SK-N-SH (cell line): ENCODE results near the gene SLC47A2. TPM values are rescaled to one million over a fixed set of nuclear protein-coding genes. Genes with fewer than 3 reads are reported as not detected.

Experiments
- CTCF ChIA-PET: fragments of 300-600, 350-600 bp; formaldehyde crosslinking; extraction: SDS; loops from one replicate; lab custom pipeline; 2021; lab: Yijun Ruan, JAX
- POLR2A ChIA-PET: fragments of 350-600 bp; sonication (Branson Sonifier 250); formaldehyde crosslinking; extraction: SDS; loops from one replicate; lab custom pipeline; 2020; ENCODE audit warnings: antibody characterized with exemption, inconsistent platforms; lab: Yijun Ruan, JAX
- DNase-seq: peaks from one replicate; pipeline ENCODE4 v3.0.0; 2012
- H2AFZ ChIP-seq: fragments of 200-600 bp; sonication (generic); 2 replicates; pipeline ENCODE4 v1.8.1; 2016; ENCODE audit warnings: antibody characterized with exemption, mild to moderate bottlenecking, low read depth
- H3F3A ChIP-seq: fragments of 200-600 bp; sonication (generic); replicated peaks from 2 replicates; pipeline ENCODE3; 2016; ENCODE audit warnings: antibody characterized with exemption, mild to moderate bottlenecking; ENCODE audit not compliant: insufficient read depth
- H3K27ac ChIP-seq, 2 experiments: fragments of 200-500 bp in 1 of 2; fragments of 200-600 bp in 1 of 2; sonication (Bioruptor generic) in 1 of 2; sonication (generic), shearing (Covaris generic) in 1 of 2; 2 replicates each; pipeline versions ENCODE4 v1.5.1 to v1.6.1; 2014 to 2016; ENCODE audit warnings: low read depth in 2 of 2, inconsistent platforms in 1 of 2, low read length in 1 of 2, mild to moderate bottlenecking in 1 of 2, mixed read lengths in 1 of 2
- H3K27me3 ChIP-seq: fragments of 200-600 bp; sonication (generic), shearing (Covaris generic); 2 replicates; pipeline ENCODE4 v1.6.1; 2016; ENCODE audit warnings: mixed run types; ENCODE audit not compliant: insufficient read depth
- H3K36me3 ChIP-seq, 2 experiments: fragments of 200-500 bp in 1 of 2; fragments of 200-600 bp in 1 of 2; sonication (Bioruptor generic) in 1 of 2; sonication (generic) in 1 of 2; replicated peaks in 1 of 2; 2 replicates each; pipeline versions ENCODE3 to v1.5.1; 2014 to 2016; ENCODE audit warnings: low read length in 1 of 2, mild to moderate bottlenecking in 1 of 2; ENCODE audit not compliant: insufficient read depth in 2 of 2, control insufficient read depth in 1 of 2
- H3K4me1 ChIP-seq, 2 experiments: fragments of 200-500 bp in 1 of 2; fragments of 200-600 bp in 1 of 2; sonication (Bioruptor generic) in 1 of 2; sonication (generic), shearing (Covaris generic) in 1 of 2; 2 replicates each; pipeline versions ENCODE4 v1.5.1 to v1.6.1; 2014 to 2016; ENCODE audit warnings: low read depth in 1 of 2, low read length in 1 of 2, mixed run types in 1 of 2; ENCODE audit not compliant: insufficient read depth in 2 of 2, control insufficient read depth in 1 of 2
- H3K4me2 ChIP-seq: fragments of 200-600 bp; sonication (generic), shearing (Covaris generic); 2 replicates; pipeline ENCODE4 v1.6.1; 2017; ENCODE audit warnings: mixed run types
- H3K4me3 ChIP-seq, 2 experiments: fragments of 200-500 bp in 1 of 2; fragments of 200-600 bp in 1 of 2; sonication (Bioruptor generic) in 1 of 2; sonication (generic), shearing (Covaris generic) in 1 of 2; 2 replicates each; pipeline versions ENCODE4 v1.5.1 to v1.8.1; 2014 to 2016; ENCODE audit warnings: low read depth in 2 of 2, inconsistent platforms in 1 of 2, low read length in 1 of 2, mild to moderate bottlenecking in 1 of 2, mixed read lengths in 1 of 2, moderate library complexity in 1 of 2
- H3K79me2 ChIP-seq: fragments of 200-600 bp; sonication (generic); 2 replicates; pipeline ENCODE4 v1.8.1; 2017; ENCODE audit warnings: mild to moderate bottlenecking; ENCODE audit not compliant: insufficient read depth
- H3K9ac ChIP-seq: fragments of 200-600 bp; sonication (generic); 2 replicates; pipeline ENCODE4 v1.6.1; 2017; ENCODE audit warnings: mixed run types
- H3K9me2 ChIP-seq: fragments of 200-600 bp; sonication (generic); 2 replicates; pipeline ENCODE4 v1.6.1; 2017; ENCODE audit warnings: mixed run types
- H3K9me3 ChIP-seq: fragments of 200-600 bp; sonication (generic); 2 replicates; pipeline ENCODE4 v1.6.1; 2017; ENCODE audit warnings: mixed run types, mild to moderate bottlenecking, moderate library complexity
- H4K20me1 ChIP-seq: fragments of 200-600 bp; sonication (generic); 2 replicates; pipeline ENCODE4 v1.6.1; 2017; ENCODE audit warnings: mild to moderate bottlenecking, mixed run types; ENCODE audit not compliant: insufficient read depth
- CHD2 ChIP-seq: fragments of 150-350 bp; IDR thresholded peaks from 2 replicates; pipeline ENCODE4 v1.6.1; 2018; ENCODE audit warnings: low read length; ENCODE audit not compliant: partially characterized antibody
- CTCF ChIP-seq: fragments of 200-600 bp; sonication (generic); IDR thresholded peaks from 2 replicates; pipeline ENCODE4 v1.6.1; 2017; ENCODE audit warnings: antibody characterized with exemption, mild to moderate bottlenecking, moderate library complexity
- EZH2phosphoT487 ChIP-seq: fragments of 200-600 bp; sonication (generic); IDR thresholded peaks from 2 replicates; pipeline ENCODE4 v1.6.1; 2017; ENCODE audit warnings: low read depth, mixed run types, mild to moderate bottlenecking, antibody characterized with exemption, moderate library complexity, borderline replicate concordance
- FOSL2 ChIP-seq: IDR thresholded peaks from 2 replicates; pipeline ENCODE4 v1.4.0; 2012; ENCODE audit warnings: low read depth, mild to moderate bottlenecking, moderate library complexity, borderline replicate concordance
- FOXJ3 ChIP-seq: sonication (generic); formaldehyde crosslinking; IDR thresholded peaks from 2 replicates; pipeline ENCODE4 v1.5.1; 2020; ENCODE audit warnings: mild to moderate bottlenecking, missing genetic modification reagents
- JUND ChIP-seq: IDR thresholded peaks from 2 replicates; pipeline ENCODE4 v1.4.0; 2012
- MEF2A ChIP-seq: IDR thresholded peaks from 2 replicates; pipeline ENCODE4 v1.4.0; 2012; ENCODE audit warnings: low read depth, borderline replicate concordance
- NRF1 ChIP-seq: IDR thresholded peaks from 2 replicates; pipeline ENCODE4 v1.6.1; 2012; ENCODE audit warnings: low read depth, mild to moderate bottlenecking, low read length
- PBX3 ChIP-seq: IDR thresholded peaks from 2 replicates; pipeline ENCODE4; 2012
- POLR2AphosphoS5 ChIP-seq: IDR thresholded peaks from 2 replicates; pipeline ENCODE4 v1.6.1; 2012; ENCODE audit warnings: low read depth, low read length
- RAD21 ChIP-seq: IDR thresholded peaks from 2 replicates; pipeline ENCODE4 v1.6.1; 2012; ENCODE audit warnings: mild to moderate bottlenecking, low read length
- RCOR1 ChIP-seq: fragments of 150-350 bp; IDR thresholded peaks from 2 replicates; pipeline ENCODE4 v1.6.1; 2017; ENCODE audit warnings: antibody characterized with exemption, low read length
- RFX5 ChIP-seq: IDR thresholded peaks from 2 replicates; pipeline ENCODE4 v1.6.1; 2012; ENCODE audit warnings: mild to moderate bottlenecking, improper control_type of control experiment, low read length
- RXRA ChIP-seq: IDR thresholded peaks from 2 replicates; pipeline ENCODE4 v1.4.0; 2012; ENCODE audit warnings: low read depth, mild to moderate bottlenecking, borderline replicate concordance
- SMC3 ChIP-seq: IDR thresholded peaks from 2 replicates; pipeline ENCODE4 v1.6.1; 2012; ENCODE audit warnings: low read depth, low read length, improper control_type of control experiment
- TCF12 ChIP-seq: IDR thresholded peaks from 2 replicates; pipeline ENCODE4 v1.4.0; 2012
- WGBS: methylation state at CpG from one replicate; pipeline ENCODE4 v1.1.6; 2017; ENCODE audit warnings: low lambda C conversion rate; 5-methylcytosine and 5-hydroxymethylcytosine counted together
- polyA plus RNA-seq, 3 experiments: library from polyadenylated mRNA; depleted of rRNA; stranded (reverse); fragments of >200 nt; gene quantifications; 2 replicates each; pipeline ENCODE4 v1.2.3, GENCODE V29; 2012
- TF ChIP-seq, protein P1 (sequence below): IDR thresholded peaks from 2 replicates; pipeline ENCODE4 v1.6.1; 2012; ENCODE audit warnings: mild to moderate bottlenecking, low read depth, low read length, moderate library complexity
- TF ChIP-seq, protein P2 (sequence below): IDR thresholded peaks from 2 replicates; pipeline ENCODE4 v1.4.0; 2012; ENCODE audit warnings: low read depth, borderline replicate concordance

The SLC47A2 gene
- polyA plus RNA-seq, 1 of the 3 experiments (the other 2 are of a cell fraction) = not detected

DNA sequence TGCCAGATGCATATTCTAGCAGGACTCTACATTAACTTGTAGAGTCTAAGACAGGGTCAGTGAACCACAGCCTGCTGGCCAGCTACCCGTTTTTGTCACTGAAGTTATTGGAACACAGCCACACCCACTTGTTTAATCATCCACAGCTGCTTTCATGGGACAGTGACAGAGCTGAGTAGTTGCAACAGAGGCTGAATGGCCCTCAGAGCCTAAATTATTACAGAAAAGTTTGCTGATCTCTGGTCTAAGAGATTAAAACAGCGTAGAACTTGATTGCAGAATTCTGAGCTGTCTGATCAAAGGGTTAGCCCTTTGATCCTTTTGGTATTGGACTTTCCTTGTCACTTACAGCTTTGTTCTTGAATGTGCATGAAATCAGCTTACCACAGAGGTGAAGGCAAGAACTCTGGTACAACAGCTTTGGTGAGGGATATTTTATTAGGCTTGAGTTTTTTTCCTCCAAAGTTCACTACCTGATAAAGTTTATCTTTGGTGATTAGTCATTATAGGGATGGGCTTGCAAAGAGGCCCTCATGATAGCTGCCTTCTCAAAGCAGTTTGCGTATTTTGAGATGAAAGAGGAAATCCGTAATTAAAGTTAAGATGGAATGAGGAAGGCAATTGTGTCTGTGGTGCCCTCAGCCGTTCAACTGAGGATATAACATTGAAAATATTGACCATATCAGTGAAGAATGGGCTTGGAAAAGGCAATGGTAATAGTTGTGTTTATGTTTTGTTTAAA lies 44.2 kb downstream of the SLC47A2 start:
- Histone ChIP-seq H4K20me1 (no peaks in the 10 kb centered on the region), H3K4me1 (no peaks in the 10 kb centered on the region; a peak in 1 of 4 replicates), H3K27me3 (no peaks in the 10 kb centered on the region), H3K4me2 (no peak overlapping the region), H3K27ac (no peak overlapping the region), H3K4me3 (no peak overlapping the region), H3F3A (no peaks in the 10 kb centered on the region), H2AFZ (no peak overlapping the region), H3K79me2 (no peaks in the 10 kb centered on the region), H3K9ac (no peak overlapping the region), H3K36me3 (peaks cover 3 to 20% of the 10 kb centered on the region in 2 experiments), H3K9me2 (no peaks in the 10 kb centered on the region), H3K9me3 (no peaks in the 10 kb centered on the region)
- POLR2A ChIA-PET = interaction anchor here (1.1 kb wide), 1 partner anchor 24 kb away, joined by 4 read pairs; the partner anchor contains the start of gene ALDH3A2
- 64% methylated on average over 5 of the region's 5 CpGs for WGBS
- DNase-seq = no peak
- CTCF ChIA-PET = interaction anchor here (0.8 to 1.8 kb wide), 5 partner anchors 23 to 174 kb away, joined by 3 to 7 read pairs (median 5); partner anchors contain the start of gene ALDH3A2
- TF ChIP-seq MEF2A (no peak), RAD21 (peak; percentile 41), CTCF (peak; percentile 44), RCOR1 (no peak), POLR2AphosphoS5 (no peak), SMC3 (0 out of 2 replicates have a peak, but pooled peaks have one; percentile 23), NRF1 (no peak), FOXJ3 (CRISPR knock-in tag) (no peak)

- Histone ChIP-seq H2AFZ (no peak overlapping the region), H3K36me3 (peaks cover 3 to 16% of the 10 kb centered on the region in 2 experiments), H3K9ac (no peak overlapping the region), H3K9me2 (no peaks in the 10 kb centered on the region), H3F3A (no peaks in the 10 kb centered on the region), H4K20me1 (no peaks in the 10 kb centered on the region), H3K79me2 (no peaks in the 10 kb centered on the region), H3K4me2 (no peak overlapping the region), H3K4me3 (no peak overlapping the region), H3K27me3 (no peaks in the 10 kb centered on the region), H3K4me1 (no peaks in the 10 kb centered on the region; a peak in 1 of 4 replicates), H3K27ac (no peak overlapping the region), H3K9me3 (no peaks in the 10 kb centered on the region)
- DNase-seq = no peak
- ChIA-PET CTCF (interaction anchor here (1.0 to 1.8 kb wide), 4 partner anchors 22 to 173 kb away, joined by 3 to 7 read pairs (median 6); partner anchors contain the start of gene ALDH3A2), POLR2A (interaction anchor here (1.1 kb wide), 1 partner anchor 23 kb away, joined by 4 read pairs; the partner anchor contains the start of gene ALDH3A2)
- 93% methylated on average over 4 of the region's 4 CpGs for WGBS
- TF ChIP-seq, protein P1, sequence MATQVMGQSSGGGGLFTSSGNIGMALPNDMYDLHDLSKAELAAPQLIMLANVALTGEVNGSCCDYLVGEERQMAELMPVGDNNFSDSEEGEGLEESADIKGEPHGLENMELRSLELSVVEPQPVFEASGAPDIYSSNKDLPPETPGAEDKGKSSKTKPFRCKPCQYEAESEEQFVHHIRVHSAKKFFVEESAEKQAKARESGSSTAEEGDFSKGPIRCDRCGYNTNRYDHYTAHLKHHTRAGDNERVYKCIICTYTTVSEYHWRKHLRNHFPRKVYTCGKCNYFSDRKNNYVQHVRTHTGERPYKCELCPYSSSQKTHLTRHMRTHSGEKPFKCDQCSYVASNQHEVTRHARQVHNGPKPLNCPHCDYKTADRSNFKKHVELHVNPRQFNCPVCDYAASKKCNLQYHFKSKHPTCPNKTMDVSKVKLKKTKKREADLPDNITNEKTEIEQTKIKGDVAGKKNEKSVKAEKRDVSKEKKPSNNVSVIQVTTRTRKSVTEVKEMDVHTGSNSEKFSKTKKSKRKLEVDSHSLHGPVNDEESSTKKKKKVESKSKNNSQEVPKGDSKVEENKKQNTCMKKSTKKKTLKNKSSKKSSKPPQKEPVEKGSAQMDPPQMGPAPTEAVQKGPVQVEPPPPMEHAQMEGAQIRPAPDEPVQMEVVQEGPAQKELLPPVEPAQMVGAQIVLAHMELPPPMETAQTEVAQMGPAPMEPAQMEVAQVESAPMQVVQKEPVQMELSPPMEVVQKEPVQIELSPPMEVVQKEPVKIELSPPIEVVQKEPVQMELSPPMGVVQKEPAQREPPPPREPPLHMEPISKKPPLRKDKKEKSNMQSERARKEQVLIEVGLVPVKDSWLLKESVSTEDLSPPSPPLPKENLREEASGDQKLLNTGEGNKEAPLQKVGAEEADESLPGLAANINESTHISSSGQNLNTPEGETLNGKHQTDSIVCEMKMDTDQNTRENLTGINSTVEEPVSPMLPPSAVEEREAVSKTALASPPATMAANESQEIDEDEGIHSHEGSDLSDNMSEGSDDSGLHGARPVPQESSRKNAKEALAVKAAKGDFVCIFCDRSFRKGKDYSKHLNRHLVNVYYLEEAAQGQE = no peak
- TF ChIP-seq PBX3 (no peak), FOXJ3 (CRISPR knock-in tag) (no peak), NRF1 (no peak), MEF2A (no peak), EZH2phosphoT487 (no peak), RXRA (no peak), FOSL2 (no peak), TCF12 (no peak), CHD2 (no peak), JUND (no peak), RCOR1 (no peak), RFX5 (no peak)
- TF ChIP-seq, protein P2, sequence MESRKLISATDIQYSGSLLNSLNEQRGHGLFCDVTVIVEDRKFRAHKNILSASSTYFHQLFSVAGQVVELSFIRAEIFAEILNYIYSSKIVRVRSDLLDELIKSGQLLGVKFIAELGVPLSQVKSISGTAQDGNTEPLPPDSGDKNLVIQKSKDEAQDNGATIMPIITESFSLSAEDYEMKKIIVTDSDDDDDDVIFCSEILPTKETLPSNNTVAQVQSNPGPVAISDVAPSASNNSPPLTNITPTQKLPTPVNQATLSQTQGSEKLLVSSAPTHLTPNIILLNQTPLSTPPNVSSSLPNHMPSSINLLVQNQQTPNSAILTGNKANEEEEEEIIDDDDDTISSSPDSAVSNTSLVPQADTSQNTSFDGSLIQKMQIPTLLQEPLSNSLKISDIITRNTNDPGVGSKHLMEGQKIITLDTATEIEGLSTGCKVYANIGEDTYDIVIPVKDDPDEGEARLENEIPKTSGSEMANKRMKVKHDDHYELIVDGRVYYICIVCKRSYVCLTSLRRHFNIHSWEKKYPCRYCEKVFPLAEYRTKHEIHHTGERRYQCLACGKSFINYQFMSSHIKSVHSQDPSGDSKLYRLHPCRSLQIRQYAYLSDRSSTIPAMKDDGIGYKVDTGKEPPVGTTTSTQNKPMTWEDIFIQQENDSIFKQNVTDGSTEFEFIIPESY = no peak
Observed at GRCh38 chr17:19671433-19671832, 45.0 kb downstream of the SLC47A2 start.
